H9 (cell line): ENCODE data around the gene DNAJC6. TPM values are rescaled to one million over a fixed set of nuclear protein-coding genes. Genes with fewer than 3 reads are reported as not detected.

Source experiments
- DNase-seq: peaks from one replicate; pipeline ENCODE4 v3.0.0-alpha.2; 2017
- H2AFZ ChIP-seq: one replicate; pipeline ENCODE4 v1.6.1; 2013; ENCODE audit warnings: mild to moderate bottlenecking, low read length, control low read depth, moderate library complexity
- H2AK5ac ChIP-seq: 2 replicates; pipeline ENCODE4 v1.6.1; 2013; ENCODE audit warnings: low read length, control low read depth, mixed read lengths; ENCODE audit not compliant: insufficient read length
- H2BK120ac ChIP-seq: one replicate; pipeline ENCODE4 v1.6.1; 2013; ENCODE audit warnings: low read depth, mild to moderate bottlenecking, low read length, control low read depth, inconsistent platforms; ENCODE audit not compliant: poor library complexity, severe bottlenecking
- H2BK12ac ChIP-seq: 2 replicates; pipeline ENCODE4 v1.6.1; 2013; ENCODE audit warnings: low read length, control low read depth, mixed read lengths, low read depth; ENCODE audit not compliant: insufficient read length
- H2BK15ac ChIP-seq: 2 replicates; pipeline ENCODE4 v1.6.1; 2013; ENCODE audit warnings: low read depth, low read length, control low read depth
- H2BK20ac ChIP-seq: one replicate; pipeline ENCODE4 v1.6.1; 2013; ENCODE audit warnings: low read depth, mild to moderate bottlenecking, low read length, control low read depth, inconsistent platforms; ENCODE audit not compliant: poor library complexity, severe bottlenecking
- H2BK5ac ChIP-seq: 2 replicates; pipeline ENCODE4 v1.6.1; 2013; ENCODE audit warnings: low read length, control low read depth, mixed read lengths; ENCODE audit not compliant: insufficient read length
- H3K14ac ChIP-seq: 2 replicates; pipeline ENCODE4 v1.6.1; 2013; ENCODE audit warnings: low read length, control low read depth; ENCODE audit not compliant: insufficient read depth
- H3K18ac ChIP-seq: 2 replicates; pipeline ENCODE4 v1.6.1; 2013; ENCODE audit warnings: low read depth, mild to moderate bottlenecking, mixed read lengths, low read length, control low read depth; ENCODE audit not compliant: insufficient read length
- H3K23ac ChIP-seq: 2 replicates; pipeline ENCODE4 v1.6.1; 2013; ENCODE audit warnings: low read length, control low read depth, mixed read lengths, low read depth; ENCODE audit not compliant: insufficient read length
- H3K23me2 ChIP-seq: 2 replicates; pipeline ENCODE4 v1.6.1; 2013; ENCODE audit warnings: low read depth, mild to moderate bottlenecking, mixed read lengths, low read length, control low read depth; ENCODE audit not compliant: insufficient read length, poor library complexity, severe bottlenecking
- H3K27ac ChIP-seq: 2 replicates; pipeline ENCODE4 v1.5.1; 2013; ENCODE audit warnings: low read length, control low read depth, mixed read lengths, low read depth; ENCODE audit not compliant: insufficient read length
- H3K27me3 ChIP-seq: 2 replicates; pipeline ENCODE4 v1.6.1; 2013; ENCODE audit warnings: low read length, control low read depth, inconsistent platforms; ENCODE audit not compliant: insufficient read depth
- H3K4ac ChIP-seq: 2 replicates; pipeline ENCODE4 v1.6.1; 2013; ENCODE audit warnings: low read depth, mild to moderate bottlenecking, control low read depth, inconsistent platforms, low read length, moderate library complexity
- H3K4me1 ChIP-seq: 2 replicates; pipeline ENCODE4 v1.6.1; 2013; ENCODE audit warnings: low read length, control low read depth, inconsistent platforms; ENCODE audit not compliant: insufficient read depth
- H3K4me2 ChIP-seq: 2 replicates; pipeline ENCODE4 v1.6.1; 2013; ENCODE audit warnings: low read length, control low read depth, mixed read lengths; ENCODE audit not compliant: insufficient read length, insufficient read depth
- H3K56ac ChIP-seq: 2 replicates; pipeline ENCODE4 v1.6.1; 2013; ENCODE audit warnings: low read depth, mild to moderate bottlenecking, mixed read lengths, low read length, control low read depth; ENCODE audit not compliant: insufficient read length
- H3K79me1 ChIP-seq: 2 replicates; pipeline ENCODE4 v1.6.1; 2013; ENCODE audit warnings: low read depth, mild to moderate bottlenecking, moderate library complexity, low read length, control low read depth, inconsistent platforms; ENCODE audit not compliant: insufficient read depth, poor library complexity, severe bottlenecking
- H3K79me2 ChIP-seq: 2 replicates; pipeline ENCODE4 v1.6.1; 2013; ENCODE audit warnings: low read length, control low read depth, inconsistent platforms; ENCODE audit not compliant: insufficient read depth
- H3K9ac ChIP-seq: 2 replicates; pipeline ENCODE4 v1.6.1; 2013; ENCODE audit warnings: low read length, control low read depth, mixed read lengths; ENCODE audit not compliant: insufficient read length; ENCODE audit errors: extremely low read depth
- H3K9me3 ChIP-seq: one replicate; pipeline ENCODE4 v1.6.1; 2013; ENCODE audit warnings: low read depth, low read length, inconsistent platforms; ENCODE audit not compliant: control insufficient read depth
- H3T11ph ChIP-seq: one replicate; pipeline ENCODE4 v1.6.1; 2013; ENCODE audit warnings: mild to moderate bottlenecking, low read length, control low read depth, inconsistent platforms
- H4K20me1 ChIP-seq: one replicate; pipeline ENCODE4 v1.6.1; 2013; ENCODE audit not compliant: control insufficient read depth, insufficient read length, insufficient read depth
- H4K5ac ChIP-seq: 2 replicates; pipeline ENCODE4 v1.6.1; 2013; ENCODE audit warnings: low read depth, mild to moderate bottlenecking, mixed read lengths, low read length, control low read depth; ENCODE audit not compliant: insufficient read length
- H4K8ac ChIP-seq: replicated peaks from 2 replicates; pipeline ENCODE4 v1.6.1; 2013; ENCODE audit warnings: low read length, control low read depth, mixed read lengths, low read depth; ENCODE audit not compliant: insufficient read length
- H4K91ac ChIP-seq: 2 replicates; pipeline ENCODE4 v1.6.1; 2013; ENCODE audit warnings: low read depth, mild to moderate bottlenecking, moderate library complexity, mixed read lengths, low read length, control low read depth; ENCODE audit not compliant: insufficient read length
- H3K27ac Mint-ChIP-seq, 3 experiments: 2 replicates in 2 of 3; 3 replicates in 1 of 3; pipeline ENCODE4 v1.8.0; 2020 to 2021; ENCODE audit warnings: mixed read lengths in 3 of 3, mild to moderate bottlenecking in 1 of 3, moderate library complexity in 1 of 3
- H3K27me3 Mint-ChIP-seq: 2 replicates; pipeline ENCODE4 v1.8.0; 2021; ENCODE audit warnings: low read depth, mild to moderate bottlenecking, moderate library complexity, mixed read lengths
- H3K36me3 Mint-ChIP-seq, 3 experiments: 2 replicates in 2 of 3; 3 replicates in 1 of 3; pipeline ENCODE4 v1.8.0; 2020 to 2021; ENCODE audit warnings: low read depth in 3 of 3, mixed read lengths in 3 of 3; ENCODE audit not compliant: insufficient read depth in 1 of 3
- H3K4me1 Mint-ChIP-seq, 2 experiments: 2 replicates each; pipeline ENCODE4 v1.8.0; 2020; ENCODE audit warnings: mixed read lengths in 2 of 2
- H3K4me3 Mint-ChIP-seq, 2 experiments: 2 replicates in 1 of 2; 3 replicates in 1 of 2; pipeline ENCODE4 v1.8.0; 2020 to 2021; ENCODE audit warnings: mild to moderate bottlenecking in 2 of 2, mixed read lengths in 2 of 2, moderate library complexity in 1 of 2
- H3K9me3 Mint-ChIP-seq, 2 experiments: 2 replicates in 1 of 2; 3 replicates in 1 of 2; pipeline ENCODE4 v1.8.0; 2020; ENCODE audit warnings: mild to moderate bottlenecking in 2 of 2, mixed read lengths in 2 of 2, moderate library complexity in 1 of 2
- WGBS: extraction: QIAGEN DNeasy Blood & Tissue Kit; methylation state at CpG from one replicate; pipeline ENCODE4 v1.1.7; 2013; ENCODE audit warnings: missing lambda C conversion rate, low lambda C conversion rate, mixed read lengths; ENCODE audit not compliant: insufficient read length; ENCODE audit errors: extremely low coverage; 5-methylcytosine and 5-hydroxymethylcytosine counted together
- total RNA-seq: library from RNA; stranded (reverse); gene quantifications from 2 replicates; pipeline ENCODE4 v1.2.1, GENCODE V29; 2021
- TF ChIP-seq, protein P1 (sequence below): fragments of 200-600 bp; sonication (generic); conservative IDR thresholded peaks from 3 replicates; pipeline ENCODE4 v1.8.0; 2021; ENCODE audit warnings: antibody characterized with exemption, mild to moderate bottlenecking

DNAJC6 gene
- total RNA-seq, 1 experiment from 2014 or later: 2.2 TPM

DNA sequence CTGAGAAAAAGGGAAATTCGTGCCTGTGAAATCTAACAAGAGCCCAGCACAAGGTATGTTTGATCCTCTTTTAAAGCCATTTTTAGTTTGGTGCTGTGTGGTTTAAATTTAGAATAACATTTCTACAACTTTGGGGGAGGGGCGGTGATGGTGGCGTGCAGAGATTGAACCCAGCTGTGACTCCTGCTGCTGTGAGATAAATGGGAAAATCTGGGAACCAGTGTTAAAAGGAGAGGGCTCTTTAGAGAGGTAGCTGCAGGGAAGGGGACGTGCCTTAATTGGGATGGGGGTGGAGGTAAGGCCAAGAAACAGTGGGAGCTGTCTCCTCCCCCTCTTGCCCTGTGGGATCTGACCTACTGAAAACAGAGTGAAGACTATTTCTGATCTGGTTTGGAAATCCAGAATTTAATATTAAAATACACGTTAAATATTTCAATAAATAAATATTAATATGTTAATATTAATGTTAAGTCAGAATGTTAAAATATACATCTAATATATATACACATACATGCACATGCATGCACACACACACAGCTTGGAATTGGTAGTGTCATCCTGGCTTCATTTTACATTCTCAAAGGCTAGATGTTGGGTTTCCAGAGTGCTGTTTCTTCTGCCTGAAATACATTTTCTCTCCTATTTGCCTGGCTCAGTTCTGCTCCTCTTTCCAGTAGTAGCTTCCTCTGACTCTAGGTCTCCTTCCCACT lies 30.1 kb upstream of the DNAJC6 start:
- no peak overlapping the region for H3K27ac ChIP-seq
- DNase-seq: no peak
- H3K27me3 ChIP-seq: no peaks in the 10 kb centered on the region
- H2BK120ac ChIP-seq: no peak overlapping the region
- H3K23ac ChIP-seq: no peak overlapping the region
- H2BK5ac ChIP-seq: no peak overlapping the region
- no peaks in the 10 kb centered on the region for H3K9me3 ChIP-seq
- Mint-ChIP-seq H3K36me3 (no peaks in the 10 kb centered on the region), H3K9me3 (no peaks in the 10 kb centered on the region; a peak in 1 of 5 replicates), H3K4me1 (peaks cover 46 to 59% of the 10 kb centered on the region in 2 experiments), H3K4me3 (peak overlapping the region; percentile 45 to 79), H3K27ac (peak overlapping the region in 2 of 3 experiments; percentile 1 to 72; a peak in 2 of 7 replicates), H3K27me3 (peaks cover 11% of the 10 kb centered on the region)
- TF ChIP-seq, protein P1, sequence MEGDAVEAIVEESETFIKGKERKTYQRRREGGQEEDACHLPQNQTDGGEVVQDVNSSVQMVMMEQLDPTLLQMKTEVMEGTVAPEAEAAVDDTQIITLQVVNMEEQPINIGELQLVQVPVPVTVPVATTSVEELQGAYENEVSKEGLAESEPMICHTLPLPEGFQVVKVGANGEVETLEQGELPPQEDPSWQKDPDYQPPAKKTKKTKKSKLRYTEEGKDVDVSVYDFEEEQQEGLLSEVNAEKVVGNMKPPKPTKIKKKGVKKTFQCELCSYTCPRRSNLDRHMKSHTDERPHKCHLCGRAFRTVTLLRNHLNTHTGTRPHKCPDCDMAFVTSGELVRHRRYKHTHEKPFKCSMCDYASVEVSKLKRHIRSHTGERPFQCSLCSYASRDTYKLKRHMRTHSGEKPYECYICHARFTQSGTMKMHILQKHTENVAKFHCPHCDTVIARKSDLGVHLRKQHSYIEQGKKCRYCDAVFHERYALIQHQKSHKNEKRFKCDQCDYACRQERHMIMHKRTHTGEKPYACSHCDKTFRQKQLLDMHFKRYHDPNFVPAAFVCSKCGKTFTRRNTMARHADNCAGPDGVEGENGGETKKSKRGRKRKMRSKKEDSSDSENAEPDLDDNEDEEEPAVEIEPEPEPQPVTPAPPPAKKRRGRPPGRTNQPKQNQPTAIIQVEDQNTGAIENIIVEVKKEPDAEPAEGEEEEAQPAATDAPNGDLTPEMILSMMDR: no peak
- H2AFZ ChIP-seq: no peak overlapping the region
- H2BK12ac ChIP-seq: no peak overlapping the region
- H3K79me1 ChIP-seq: no peaks in the 10 kb centered on the region
- H2BK15ac ChIP-seq: no peak overlapping the region
- H4K20me1 ChIP-seq: no peaks in the 10 kb centered on the region
- no peak overlapping the region for H4K8ac ChIP-seq
- H3K23me2 ChIP-seq: peaks cover 7% of the 10 kb centered on the region
- no peak overlapping the region for H2BK20ac ChIP-seq
- no peak overlapping the region for H3K9ac ChIP-seq
- peaks cover 10% of the 10 kb centered on the region; the same call in 1 of the 2 replicates for H3K4me1 ChIP-seq
- H4K91ac ChIP-seq: no peak overlapping the region
- H3K4ac ChIP-seq: no peak overlapping the region
- no peak overlapping the region for H3K56ac ChIP-seq
- no CpG with 5 or more reads among the region's 5 CpGs for WGBS
- no peak overlapping the region for H3T11ph ChIP-seq
- H4K5ac ChIP-seq: no peak overlapping the region
- H2AK5ac ChIP-seq: no peak overlapping the region
- peak overlapping the region; percentile 84 for H3K4me2 ChIP-seq
- no peak overlapping the region for H3K18ac ChIP-seq
- H3K79me2 ChIP-seq: no peaks in the 10 kb centered on the region
- H3K14ac ChIP-seq: no peak overlapping the region
